IMR-90 (cell line): Measurements from ENCODE around the gene DHX34. TPM values are rescaled to one million over a fixed set of nuclear protein-coding genes. Genes with fewer than 3 reads are reported as not detected.

Source experiments
- ATAC-seq: fragments of 200-7000 bp; cut with Tn5 transposase; 2 replicates; pipeline ENCODE4 v1.9.1; 2020; ENCODE audit warnings: low read depth, mild to moderate bottlenecking, moderate library complexity
- BruUV-seq: library from RNA; stranded (reverse); fragments of 400-500 nt; replicated peaks from 2 replicates; lab custom pipeline; 2021; lab: Mats Ljungman, UMichigan
- CTCF ChIA-PET: fragments of 300-600 bp; formaldehyde crosslinking; extraction: SDS; loops from one replicate; lab custom pipeline; 2021; ENCODE audit warnings: antibody characterized with exemption; lab: Yijun Ruan, JAX
- POLR2A ChIA-PET: fragments of 300-600 bp; sonication (Branson Sonifier 250); formaldehyde crosslinking; loops from one replicate; lab custom pipeline; 2022; ENCODE audit warnings: antibody characterized with exemption; ENCODE audit not compliant: unreplicated experiment; lab: Charles Lee
- DNase-seq: peaks from one replicate; pipeline ENCODE4 v3.0.0; 2013
- H2AFZ ChIP-seq: replicated peaks from 2 replicates; pipeline ENCODE3; 2013; ENCODE audit warnings: low read length, mild to moderate bottlenecking; ENCODE audit not compliant: poor library complexity
- H2AK5ac ChIP-seq: 2 replicates; pipeline ENCODE4 v1.6.1; 2013; ENCODE audit warnings: low read depth, low read length, inconsistent platforms
- H2AK9ac ChIP-seq: replicated peaks from 2 replicates; pipeline ENCODE3; 2013; ENCODE audit warnings: mild to moderate bottlenecking, low read depth, low read length, moderate library complexity; ENCODE audit not compliant: poor library complexity
- H2BK120ac ChIP-seq: 2 replicates; pipeline ENCODE4 v1.6.1; 2013; ENCODE audit warnings: low read depth, low read length, inconsistent platforms
- H2BK15ac ChIP-seq: 3 replicates; pipeline ENCODE4 v1.6.1; 2013; ENCODE audit warnings: low read depth, low read length, inconsistent platforms
- H2BK20ac ChIP-seq: 2 replicates; pipeline ENCODE4 v1.6.1; 2013; ENCODE audit warnings: low read depth, mild to moderate bottlenecking, inconsistent platforms, low read length, moderate library complexity
- H2BK5ac ChIP-seq: 2 replicates; pipeline ENCODE4 v1.6.1; 2013; ENCODE audit warnings: mild to moderate bottlenecking, low read depth, low read length, inconsistent platforms; ENCODE audit not compliant: poor library complexity, severe bottlenecking
- H3K14ac ChIP-seq: replicated peaks from 2 replicates; pipeline ENCODE4 v1.6.1; 2013; ENCODE audit warnings: low read depth, low read length, inconsistent platforms
- H3K18ac ChIP-seq: 2 replicates; pipeline ENCODE4 v1.6.1; 2013; ENCODE audit warnings: low read depth, low read length, control low read depth
- H3K23ac ChIP-seq: 2 replicates; pipeline ENCODE4 v1.6.1; 2013; ENCODE audit warnings: low read depth, low read length, inconsistent platforms
- H3K27ac ChIP-seq: 2 replicates; pipeline ENCODE4 v1.5.1; 2013; ENCODE audit warnings: mild to moderate bottlenecking, control low read depth, low read length; ENCODE audit not compliant: insufficient read depth
- H3K27me3 ChIP-seq: 2 replicates; pipeline ENCODE4 v1.6.1; 2013; ENCODE audit warnings: low read length; ENCODE audit not compliant: control insufficient read depth, insufficient read depth
- H3K36me3 ChIP-seq: 2 replicates; pipeline ENCODE4 v1.6.1; 2013; ENCODE audit warnings: low read length, mixed read lengths; ENCODE audit not compliant: control insufficient read depth, insufficient read depth
- H3K4ac ChIP-seq: 2 replicates; pipeline ENCODE4 v1.6.1; 2013; ENCODE audit warnings: low read depth, low read length, inconsistent platforms
- H3K4me1 ChIP-seq: 2 replicates; pipeline ENCODE4 v1.6.1; 2013; ENCODE audit warnings: low read length, mixed read lengths; ENCODE audit not compliant: control insufficient read depth, insufficient read depth
- H3K4me2 ChIP-seq: 2 replicates; pipeline ENCODE4 v1.6.1; 2013; ENCODE audit warnings: low read depth, mild to moderate bottlenecking, control low read depth, low read length, moderate library complexity
- H3K4me3 ChIP-seq: 2 replicates; pipeline ENCODE4 v1.5.1; 2013; ENCODE audit warnings: low read depth, mild to moderate bottlenecking, control low read depth, low read length, moderate library complexity; ENCODE audit not compliant: insufficient read depth
- H3K56ac ChIP-seq: 2 replicates; pipeline ENCODE4 v1.6.1; 2013; ENCODE audit warnings: low read length, inconsistent platforms; ENCODE audit not compliant: insufficient read depth; ENCODE audit errors: extremely low read depth
- H3K79me1 ChIP-seq, 2 experiments: 2 replicates each; pipeline ENCODE4 v1.6.1; 2013; ENCODE audit warnings: low read length in 2 of 2, inconsistent platforms in 1 of 2, low read depth in 1 of 2
- H3K9ac ChIP-seq: 2 replicates; pipeline ENCODE4 v1.6.1; 2013; ENCODE audit warnings: low read depth, low read length, control low read depth
- H3K9me1 ChIP-seq: 2 replicates; pipeline ENCODE4 v1.6.1; 2013; ENCODE audit warnings: low read length, inconsistent platforms; ENCODE audit not compliant: insufficient read depth
- H3K9me3 ChIP-seq: 2 replicates; pipeline ENCODE4 v1.6.1; 2013; ENCODE audit warnings: low read length; ENCODE audit not compliant: control insufficient read depth, insufficient read depth
- H4K20me1 ChIP-seq: 2 replicates; pipeline ENCODE4 v1.6.1; 2013; ENCODE audit warnings: low read length, inconsistent platforms; ENCODE audit not compliant: insufficient read depth
- H4K5ac ChIP-seq: 2 replicates; pipeline ENCODE4 v1.6.1; 2013; ENCODE audit warnings: mild to moderate bottlenecking, low read depth, low read length, control low read depth
- H4K8ac ChIP-seq, 2 experiments: 2 replicates each; pipeline ENCODE4 v1.6.1; 2013; ENCODE audit warnings: low read depth in 2 of 2, low read length in 2 of 2, control low read depth in 1 of 2, inconsistent platforms in 1 of 2
- H4K91ac ChIP-seq: 2 replicates; pipeline ENCODE4 v1.6.1; 2013; ENCODE audit warnings: low read depth, low read length, inconsistent platforms; ENCODE audit not compliant: insufficient read depth
- BHLHE40 ChIP-seq: fragments of 150-350 bp; IDR thresholded peaks from 2 replicates; pipeline ENCODE4 v1.6.1; 2016; ENCODE audit warnings: mild to moderate bottlenecking, low read depth, low read length
- CTCF ChIP-seq: conservative IDR thresholded peaks from 2 replicates; pipeline ENCODE4 v1.5.1; 2012; ENCODE audit warnings: mild to moderate bottlenecking, low read depth, low read length, improper control_type of control experiment
- ELK1 ChIP-seq: fragments of 150-350 bp; IDR thresholded peaks from 2 replicates; pipeline ENCODE4 v1.6.1; 2016; ENCODE audit warnings: low read depth, mild to moderate bottlenecking, low read length, moderate library complexity, borderline replicate concordance
- FOS ChIP-seq: fragments of 150-350 bp; IDR thresholded peaks from 2 replicates; pipeline ENCODE4 v1.6.1; 2016; ENCODE audit warnings: low read depth, low read length
- MAFK ChIP-seq: IDR thresholded peaks from 2 replicates; pipeline ENCODE4 v1.6.1; 2012; ENCODE audit warnings: low read depth, low read length, improper control_type of control experiment
- MAZ ChIP-seq: IDR thresholded peaks from 2 replicates; pipeline ENCODE4 v1.6.1; 2012; ENCODE audit warnings: low read depth, mild to moderate bottlenecking, low read length, improper control_type of control experiment, moderate library complexity, borderline replicate concordance
- MXI1 ChIP-seq: IDR thresholded peaks from 2 replicates; pipeline ENCODE4 v1.6.1; 2012; ENCODE audit warnings: low read depth, mild to moderate bottlenecking, low read length, moderate library complexity, borderline replicate concordance
- NFE2L2 ChIP-seq: fragments of 150-350 bp; IDR thresholded peaks from 2 replicates; pipeline ENCODE4 v1.6.1; 2016; ENCODE audit warnings: low read depth, mild to moderate bottlenecking, low read length
- RAD21 ChIP-seq: IDR thresholded peaks from 2 replicates; pipeline ENCODE4 v1.6.1; 2012; ENCODE audit warnings: low read length, improper control_type of control experiment
- RCOR1 ChIP-seq: IDR thresholded peaks from 2 replicates; pipeline ENCODE4 v1.6.1; 2012; ENCODE audit warnings: mild to moderate bottlenecking, low read length, improper control_type of control experiment; ENCODE audit not compliant: insufficient replicate concordance
- RFX5 ChIP-seq: IDR thresholded peaks from 2 replicates; pipeline ENCODE4 v1.8.0; 2012; ENCODE audit warnings: low read depth, mild to moderate bottlenecking, low read length, moderate library complexity
- SMC3 ChIP-seq: fragments of 150-350 bp; IDR thresholded peaks from 2 replicates; pipeline ENCODE4 v1.6.1; 2016; ENCODE audit warnings: low read depth, mild to moderate bottlenecking, antibody characterized with exemption, low read length, moderate library complexity
- USF2 ChIP-seq: fragments of 150-350 bp; IDR thresholded peaks from 2 replicates; pipeline ENCODE4 v1.6.1; 2017; ENCODE audit warnings: mild to moderate bottlenecking, antibody characterized with exemption, low read length, low read depth
- WGBS, 2 experiments: methylation state at CpG; one replicate each; pipeline versions ENCODE4 v1.1.5 to v1.1.7; 2013; ENCODE audit warnings: missing lambda C conversion rate in 2 of 2; ENCODE audit not compliant: insufficient read length in 1 of 2; ENCODE audit errors: extremely low coverage in 2 of 2; 5-methylcytosine and 5-hydroxymethylcytosine counted together
- dilution Hi-C: fragments of 300-500 bp; cut with HindIII; formaldehyde crosslinking; loops from one replicate; pipeline ENCODE4 v1.14.3; 2018; ENCODE audit warnings: low sequenced_read_pairs; ENCODE audit not compliant: unreplicated experiment
- in situ Hi-C: fragments of 300-500 bp; cut with MboI; formaldehyde crosslinking; loops from 3 replicates; pipeline ENCODE4 v1.14.3; 2019; ENCODE audit warnings: low sequenced_read_pairs, inconsistent platforms, mixed read lengths
- intact Hi-C: fragments of 100-400 bp; cut with micrococcal nuclease; formaldehyde crosslinking; loops from 2 replicates; pipeline ENCODE4 v1.10.0; 2022
- polyA plus RNA-seq, 3 experiments: library from polyadenylated mRNA; depleted of rRNA; stranded (reverse); fragments of >200 nt; gene quantifications; 2 replicates each; pipeline ENCODE4 v1.2.3, GENCODE V29; 2012; ENCODE audit warnings: low replicate concordance in 1 of 3
- total RNA-seq: library from RNA; depleted of rRNA; stranded (reverse); fragments of >200 nt; gene quantifications from 2 replicates; pipeline ENCODE4 v1.2.3, GENCODE V29; 2012

DHX34 gene
- total and polyA plus RNA-seq, 2 of the 4 experiments (the other 2 are of a cell fraction) = 4.5 to 13.7 TPM

- no peak for ATAC-seq
- H3K36me3 ChIP-seq = peaks cover 52% of the 10 kb centered on the region
- H3K4me2 ChIP-seq = no peak overlapping the region
These were observed 22.1 kb downstream of the DHX34 start for GRCh38 chr19:47371261-47371660.

More at GRCh38 chr19:47371261-47371660, 22.1 kb downstream of the DHX34 start:
- ChIA-PET CTCF (interaction anchor here (0.7 kb wide), 1 partner anchor 14 kb away, joined by 3 read pairs; no protein-coding TSS in a partner anchor), POLR2A (no interaction called here)
- H3K56ac ChIP-seq = no peak overlapping the region
- peaks cover 13% of the 10 kb centered on the region; the same call in 1 of the 2 replicates for H4K20me1 ChIP-seq
- no peak overlapping the region for H4K91ac ChIP-seq
- intact Hi-C loops = no loop called here
- no peaks in the 10 kb centered on the region for H3K9me3 ChIP-seq
- dilution Hi-C loops = no loop called here
- peak overlapping the region; percentile 78; the same call in 1 of the 2 replicates for H2AK5ac ChIP-seq
- no peak for DNase-seq
- no peak overlapping the region for H4K5ac ChIP-seq
- H3K4ac ChIP-seq = no peak overlapping the region
- TF ChIP-seq MXI1 (no peak), ELK1 (no peak), FOS (no peak), MAZ (no peak), USF2 (no peak), SMC3 (no peak), RFX5 (no peak), MAFK (no peak), NFE2L2 (no peak), RCOR1 (no peak), BHLHE40 (no peak), CTCF (no peak), RAD21 (no peak)
- no peak overlapping the region for H3K4me3 ChIP-seq
- in situ Hi-C loops = no loop called here
- H3K9ac ChIP-seq = no peak overlapping the region
- H2AK9ac ChIP-seq = peak overlapping the region; percentile 65
- H3K4me1 ChIP-seq = peaks cover 6% of the 10 kb centered on the region
- peaks cover 7 to 22% of the 10 kb centered on the region in 2 experiments; a peak in 3 of 4 replicates for H3K79me1 ChIP-seq
- no peak overlapping the region for H3K27ac ChIP-seq
- no TSS peak for BruUV-seq
- H2BK15ac ChIP-seq = no peak overlapping the region
- no peak overlapping the region for H4K8ac ChIP-seq
- H2AFZ ChIP-seq = no peak overlapping the region
- peaks cover 9% of the 10 kb centered on the region for H3K9me1 ChIP-seq
- WGBS, 2 experiments = no CpG with 5 or more reads among the region's 9 CpGs
- H3K27me3 ChIP-seq = no peaks in the 10 kb centered on the region
- no peak overlapping the region for H3K23ac ChIP-seq
- H3K14ac ChIP-seq = no peak overlapping the region
- peak overlapping the region; percentile 51 for H2BK5ac ChIP-seq
- H3K18ac ChIP-seq = no peak overlapping the region
- no peak overlapping the region for H2BK20ac ChIP-seq
- H2BK120ac ChIP-seq = no peak overlapping the region
